WTC11 (cell line): Measurements from ENCODE around the gene GNL3. TPM values are rescaled to one million over a fixed set of nuclear protein-coding genes. Genes with fewer than 3 reads are reported as not detected.

Experiments used
- ATAC-seq: fragments of 200-7000 bp; cut with Tn5 transposase; 2 replicates; pipeline ENCODE4 v1.10.0; 2021; ENCODE audit warnings: mild to moderate bottlenecking, moderate library complexity
- CTCF ChIA-PET: fragments of 300-600 bp; sonication (Branson Sonifier 250); formaldehyde crosslinking; loops from one replicate; lab custom pipeline; 2021; ENCODE audit warnings: antibody characterized with exemption; lab: Charles Lee
- POLR2A ChIA-PET: fragments of 350-600 bp; sonication (Branson Sonifier 250); formaldehyde crosslinking; loops from one replicate; lab custom pipeline; 2021; ENCODE audit warnings: antibody characterized with exemption; lab: Charles Lee
- DNase-seq: peaks from one replicate; pipeline ENCODE4 v3.0.0; 2021; ENCODE audit warnings: low spot score
- H3K27ac Mint-ChIP-seq: 2 replicates; pipeline ENCODE4 v1.8.0; 2021; ENCODE audit warnings: mixed read lengths
- H3K27me3 Mint-ChIP-seq: 2 replicates; pipeline ENCODE4 v1.8.0; 2021; ENCODE audit warnings: low read depth, mild to moderate bottlenecking, moderate library complexity, mixed read lengths
- H3K36me3 Mint-ChIP-seq: 2 replicates; pipeline ENCODE4 v1.8.0; 2021; ENCODE audit warnings: mixed read lengths
- H3K4me1 Mint-ChIP-seq: 2 replicates; pipeline ENCODE4 v1.8.0; 2022; ENCODE audit warnings: mixed read lengths
- H3K4me3 Mint-ChIP-seq: 2 replicates; pipeline ENCODE4 v1.8.0; 2021; ENCODE audit warnings: mild to moderate bottlenecking, moderate library complexity, mixed read lengths
- H3K9me3 Mint-ChIP-seq: 2 replicates; pipeline ENCODE4 v1.8.0; 2021; ENCODE audit warnings: mixed read lengths
- ARID4B ChIP-seq: sonication (generic); formaldehyde crosslinking; IDR thresholded peaks from 2 replicates; pipeline ENCODE4 v1.8.0; 2023; ENCODE audit warnings: missing genetic modification reagents, mild to moderate bottlenecking, borderline replicate concordance
- CDX4 ChIP-seq: fragments of 250-450 bp; sonication (Bioruptor Pico); IDR thresholded peaks from 2 replicates; pipeline ENCODE4 v1.9.0; 2021; ENCODE audit warnings: moderate library complexity, mild to moderate bottlenecking, inconsistent platforms, borderline replicate concordance
- ERG ChIP-seq: fragments of 250-450 bp; sonication (Bioruptor Pico); IDR thresholded peaks from 2 replicates; pipeline ENCODE4 v1.8.0; 2021; ENCODE audit warnings: mild to moderate bottlenecking
- ESRRA ChIP-seq: sonication (generic); formaldehyde crosslinking; IDR thresholded peaks from 2 replicates; pipeline ENCODE4 v1.8.1; 2022; ENCODE audit warnings: mild to moderate bottlenecking, missing genetic modification reagents, borderline replicate concordance
- ETV6 ChIP-seq: sonication (generic); formaldehyde crosslinking; IDR thresholded peaks from 2 replicates; pipeline ENCODE4 v1.8.1; 2022; ENCODE audit warnings: mild to moderate bottlenecking, missing genetic modification reagents
- FOXK1 ChIP-seq: sonication (generic); formaldehyde crosslinking; IDR thresholded peaks from 2 replicates; pipeline ENCODE4 v1.8.0; 2022; ENCODE audit warnings: mild to moderate bottlenecking, moderate library complexity, missing genetic modification reagents
- FOXP1 ChIP-seq: sonication (generic); formaldehyde crosslinking; IDR thresholded peaks from 2 replicates; pipeline ENCODE4 v1.8.0; 2022; ENCODE audit warnings: missing genetic modification reagents, mild to moderate bottlenecking, moderate library complexity, borderline replicate concordance
- HMGA2 ChIP-seq: fragments of 250-450 bp; sonication (Bioruptor Pico); IDR thresholded peaks from 2 replicates; pipeline ENCODE4 v1.4.0; 2021; ENCODE audit warnings: mild to moderate bottlenecking, moderate library complexity
- JUN ChIP-seq: sonication (generic); formaldehyde crosslinking; IDR thresholded peaks from 2 replicates; pipeline ENCODE4 v1.8.0; 2023; ENCODE audit warnings: mild to moderate bottlenecking, missing genetic modification reagents
- MAX ChIP-seq: sonication (generic); formaldehyde crosslinking; IDR thresholded peaks from 2 replicates; pipeline ENCODE4 v1.8.0; 2022; ENCODE audit warnings: mild to moderate bottlenecking, missing genetic modification reagents
- NFE2L1 ChIP-seq: sonication (generic); formaldehyde crosslinking; IDR thresholded peaks from 2 replicates; pipeline ENCODE4 v1.8.1; 2023; ENCODE audit warnings: missing genetic modification reagents
- NR1H2 ChIP-seq: sonication (generic); formaldehyde crosslinking; IDR thresholded peaks from 2 replicates; pipeline ENCODE4 v1.9.0; 2021; ENCODE audit warnings: mild to moderate bottlenecking, moderate library complexity, missing genetic modification reagents
- NR3C1 ChIP-seq: sonication (generic); formaldehyde crosslinking; conservative IDR thresholded peaks from 2 replicates; pipeline ENCODE4 v1.8.1; 2023; ENCODE audit warnings: low read depth, mild to moderate bottlenecking, missing genetic modification reagents
- SP1 ChIP-seq: sonication (generic); formaldehyde crosslinking; conservative IDR thresholded peaks from 2 replicates; pipeline ENCODE4 v1.8.1; 2022; ENCODE audit warnings: missing genetic modification reagents
- USF2 ChIP-seq: sonication (generic); formaldehyde crosslinking; IDR thresholded peaks from 2 replicates; pipeline ENCODE4 v1.8.1; 2023; ENCODE audit warnings: mild to moderate bottlenecking, missing genetic modification reagents, moderate library complexity
- ZNF423 ChIP-seq: fragments of 250-450 bp; sonication (Bioruptor Pico); IDR thresholded peaks from 2 replicates; pipeline ENCODE4 v2.1.2; 2022; ENCODE audit warnings: mild to moderate bottlenecking, moderate library complexity
- total RNA-seq: library from RNA; stranded (reverse); gene quantifications from 3 replicates; pipeline ENCODE4 v1.2.3, GENCODE V29; 2021
- TF ChIP-seq, protein P1 (sequence below): sonication (generic); formaldehyde crosslinking; conservative IDR thresholded peaks from 2 replicates; pipeline ENCODE4 v1.8.1; 2022; ENCODE audit warnings: mild to moderate bottlenecking, missing genetic modification reagents
- TF ChIP-seq, protein P2 (sequence below): sonication (generic); formaldehyde crosslinking; IDR thresholded peaks from 2 replicates; pipeline ENCODE4 v1.8.1; 2023; ENCODE audit warnings: mild to moderate bottlenecking, moderate library complexity, missing genetic modification reagents
- TF ChIP-seq, protein P3 (sequence below): sonication (generic); formaldehyde crosslinking; IDR thresholded peaks from 2 replicates; pipeline ENCODE4 v1.8.0; 2022; ENCODE audit warnings: mild to moderate bottlenecking, missing genetic modification reagents

Gene GNL3
- total RNA-seq, 1 experiment from 2014 or later = 180 TPM

DNA sequence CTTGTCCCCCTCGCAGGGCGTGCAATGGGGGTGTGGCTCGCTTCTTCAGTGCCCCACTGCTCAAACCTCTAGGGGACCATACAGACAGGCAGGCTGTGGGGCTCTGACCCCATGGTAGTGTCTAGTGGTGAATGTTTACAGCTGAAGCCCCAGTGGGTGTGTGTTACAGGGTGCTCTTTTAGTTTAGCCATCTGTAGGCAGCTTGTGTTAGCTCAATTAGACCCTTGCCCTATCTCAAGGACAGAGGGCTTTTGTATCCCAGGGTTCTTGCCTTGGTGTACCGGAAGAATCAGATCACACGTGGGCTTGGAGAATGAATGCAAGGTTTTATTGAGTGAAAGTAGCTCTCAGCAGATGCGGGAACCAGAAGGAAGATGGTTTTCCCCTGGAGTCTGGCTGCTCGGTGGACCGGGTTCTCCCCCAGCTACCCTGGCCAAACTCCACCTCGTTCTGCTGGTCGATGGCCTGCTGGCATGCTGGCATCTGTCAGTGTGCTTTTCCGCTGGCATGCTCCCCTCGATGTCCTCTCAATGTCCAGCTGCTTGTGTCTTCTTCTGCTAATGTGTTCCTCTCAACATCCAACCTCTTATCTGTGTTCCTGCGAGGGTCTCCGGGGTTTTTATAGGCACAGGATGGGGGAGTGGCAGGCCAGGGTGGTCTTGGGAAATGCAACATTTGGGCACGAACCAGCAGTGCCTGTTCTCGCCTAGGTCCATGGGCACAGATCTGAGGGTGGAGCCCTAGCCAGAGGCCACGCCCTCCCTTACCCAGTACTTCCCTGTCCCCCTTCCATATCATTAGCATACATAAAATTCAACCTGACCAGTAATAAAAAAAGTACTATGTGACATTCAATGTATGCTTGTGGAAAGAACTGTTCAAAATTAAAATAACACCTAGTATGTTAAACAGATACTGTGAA, 26.7 kb downstream of the GNL3 start:
- Mint-ChIP-seq H3K27me3 (no peaks in the 10 kb centered on the region), H3K27ac (no peak overlapping the region; the same call in 1 of the 2 replicates), H3K36me3 (peaks cover 19% of the 10 kb centered on the region), H3K9me3 (no peaks in the 10 kb centered on the region), H3K4me3 (no peak overlapping the region), H3K4me1 (peaks cover 8% of the 10 kb centered on the region)
- DNase-seq = no peak
- ChIA-PET POLR2A (no interaction called here), CTCF (no interaction called here)
- TF ChIP-seq NR1H2 (CRISPR knock-in tag) (no peak), NFE2L1 (CRISPR knock-in tag) (no peak), CDX4 (CRISPR knock-in tag) (no peak), HMGA2 (CRISPR knock-in tag) (no peak), NR3C1 (no peak), ERG (CRISPR knock-in tag) (no peak)
- TF ChIP-seq, protein P1, sequence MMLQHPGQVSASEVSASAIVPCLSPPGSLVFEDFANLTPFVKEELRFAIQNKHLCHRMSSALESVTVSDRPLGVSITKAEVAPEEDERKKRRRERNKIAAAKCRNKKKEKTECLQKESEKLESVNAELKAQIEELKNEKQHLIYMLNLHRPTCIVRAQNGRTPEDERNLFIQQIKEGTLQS (CRISPR knock-in tag) = no peak
- no peak for ATAC-seq

- DNase-seq = peak; percentile 96
- TF ChIP-seq ESRRA (CRISPR knock-in tag) (no peak), JUN (CRISPR knock-in tag) (no peak), FOXK1 (CRISPR knock-in tag) (peak; percentile 50; the same call in 1 of the 2 replicates), FOXP1 (CRISPR knock-in tag) (peak; percentile 45; the same call in 1 of the 2 replicates), MAX (CRISPR knock-in tag) (peak; percentile 68; the same call in 1 of the 2 replicates), USF2 (peak; percentile 54; the same call in 1 of the 2 replicates), ETV6 (CRISPR knock-in tag) (peak; percentile 48; the same call in 1 of the 2 replicates), ZNF423 (CRISPR knock-in tag) (no peak), SP1 (CRISPR knock-in tag) (peak; percentile 81), ARID4B (CRISPR knock-in tag) (0 out of 2 replicates have a peak, but pooled peaks have one; percentile 33)
- TF ChIP-seq, protein P2, sequence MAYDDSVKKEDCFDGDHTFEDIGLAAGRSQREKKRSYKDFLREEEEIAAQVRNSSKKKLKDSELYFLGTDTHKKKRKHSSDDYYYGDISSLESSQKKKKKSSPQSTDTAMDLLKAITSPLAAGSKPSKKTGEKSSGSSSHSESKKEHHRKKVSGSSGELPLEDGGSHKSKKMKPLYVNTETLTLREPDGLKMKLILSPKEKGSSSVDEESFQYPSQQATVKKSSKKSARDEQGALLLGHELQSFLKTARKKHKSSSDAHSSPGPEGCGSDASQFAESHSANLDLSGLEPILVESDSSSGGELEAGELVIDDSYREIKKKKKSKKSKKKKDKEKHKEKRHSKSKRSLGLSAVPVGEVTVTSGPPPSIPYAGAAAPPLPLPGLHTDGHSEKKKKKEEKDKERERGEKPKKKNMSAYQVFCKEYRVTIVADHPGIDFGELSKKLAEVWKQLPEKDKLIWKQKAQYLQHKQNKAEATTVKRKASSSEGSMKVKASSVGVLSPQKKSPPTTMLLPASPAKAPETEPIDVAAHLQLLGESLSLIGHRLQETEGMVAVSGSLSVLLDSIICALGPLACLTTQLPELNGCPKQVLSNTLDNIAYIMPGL (CRISPR knock-in tag) = peak; percentile 80; the same call in 1 of the 2 replicates
- TF ChIP-seq, protein P3, sequence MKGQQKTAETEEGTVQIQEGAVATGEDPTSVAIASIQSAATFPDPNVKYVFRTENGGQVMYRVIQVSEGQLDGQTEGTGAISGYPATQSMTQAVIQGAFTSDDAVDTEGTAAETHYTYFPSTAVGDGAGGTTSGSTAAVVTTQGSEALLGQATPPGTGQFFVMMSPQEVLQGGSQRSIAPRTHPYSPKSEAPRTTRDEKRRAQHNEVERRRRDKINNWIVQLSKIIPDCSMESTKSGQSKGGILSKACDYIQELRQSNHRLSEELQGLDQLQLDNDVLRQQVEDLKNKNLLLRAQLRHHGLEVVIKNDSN = peak; percentile 47
- ChIA-PET POLR2A (interaction anchor here (0.5 to 1.5 kb wide), 3 partner anchors 9 to 44 kb away, joined by 3 read pairs; partner anchors contain the start of genes GLT8D1, GNL3 and SPCS1), CTCF (interaction anchor here (0.6 to 4.1 kb wide), 5 partner anchors 9 to 415 kb away, joined by 3 to 18 read pairs (median 13); partner anchors contain the start of genes GLT8D1 and SPCS1)
- Mint-ChIP-seq H3K9me3 (no peaks in the 10 kb centered on the region), H3K27ac (no peak overlapping the region), H3K4me1 (peaks cover 7% of the 10 kb centered on the region), H3K27me3 (no peaks in the 10 kb centered on the region), H3K36me3 (peaks cover 12% of the 10 kb centered on the region), H3K4me3 (peak overlapping the region; percentile 68)
- peak; percentile 96 for ATAC-seq
Observed at GRCh38 chr3:52714335-52715302, 28.8 kb downstream of the GNL3 start.
